MM.1S (cell line): ENCODE results near the gene DIP2C.

Experiments used
- CTCF ChIP-seq: fragments of 300-600 bp; sonication (generic); IDR thresholded peaks from 2 replicates; pipeline ENCODE4 v1.5.1; 2016; ENCODE audit warnings: antibody characterized with exemption, low read length, mixed read lengths
- EZH2phosphoT487 ChIP-seq: fragments of 300-600 bp; sonication (generic); IDR thresholded peaks from 2 replicates; pipeline ENCODE4 v1.6.1; 2018; ENCODE audit warnings: antibody characterized with exemption, low read length

GRCh38 chr10:718143-718700 is 28.8 kb upstream of the DIP2C start:
- TF ChIP-seq CTCF: no peak
- no peak for TF ChIP-seq EZH2phosphoT487
